ACC112 (cell line): ENCODE measurements around the gene KLK6.
"Not testable (repeated sequence)": the region's sequence is repeated elsewhere in the genome, so short reads cannot be mapped to it uniquely, and the experiment has no call there.

Experiments
- H2AFZ ChIP-seq: fragments of 200-600 bp; sonication (generic); one replicate; pipeline ENCODE4 v1.6.0; 2017; ENCODE audit warnings: antibody characterized with exemption, low read length; ENCODE audit not compliant: unreplicated experiment
- H3K27ac ChIP-seq: fragments of 200-600 bp; sonication (generic); 2 replicates; pipeline ENCODE4 v1.5.1; 2014; ENCODE audit warnings: low read depth, mild to moderate bottlenecking, antibody characterized with exemption, low read length, moderate library complexity
- H3K27me3 ChIP-seq: fragments of 200-600 bp; sonication (generic); 2 replicates; pipeline ENCODE4 v1.6.1; 2014; ENCODE audit warnings: mild to moderate bottlenecking, antibody characterized with exemption, low read length, moderate library complexity, mixed read lengths; ENCODE audit not compliant: insufficient read depth
- H3K36me3 ChIP-seq: fragments of 200-600 bp; sonication (generic); 2 replicates; pipeline ENCODE4 v1.6.1; 2016; ENCODE audit warnings: mild to moderate bottlenecking, antibody characterized with exemption, low read length, moderate library complexity, mixed read lengths; ENCODE audit not compliant: insufficient read depth
- H3K4me1 ChIP-seq: fragments of 200-600 bp; sonication (generic); one replicate; pipeline ENCODE4 v1.6.1; 2016; ENCODE audit warnings: low read length, mixed read lengths; ENCODE audit not compliant: insufficient read depth, unreplicated experiment, control insufficient read depth
- H3K4me3 ChIP-seq: fragments of 200-600 bp; sonication (generic); 2 replicates; pipeline ENCODE4 v1.5.1; 2014; ENCODE audit warnings: mild to moderate bottlenecking, low read depth, low read length
- H3K79me2 ChIP-seq: fragments of 200-600 bp; sonication (generic); one replicate; pipeline ENCODE4 v1.6.0; 2016; ENCODE audit warnings: low read length; ENCODE audit not compliant: control insufficient read depth, unreplicated experiment, insufficient read depth

Gene KLK6

GRCh38 chr19:50974702-50975556 lies 5.5 kb upstream of the KLK6 start:
- peaks cover 24% of the 10 kb centered on the region for H3K27me3 ChIP-seq
- no peak overlapping the region for H3K4me3 ChIP-seq
- no peak overlapping the region for H2AFZ ChIP-seq
- no peaks in the 10 kb centered on the region for H3K36me3 ChIP-seq
- no peaks in the 10 kb centered on the region for H3K4me1 ChIP-seq
- H3K79me2 ChIP-seq = no peaks in the 10 kb centered on the region
- H3K27ac ChIP-seq = no peak overlapping the region

GRCh38 chr19:50972795-50973376 lies 3.5 kb upstream of the KLK6 start:
- Histone ChIP-seq H3K79me2 (no peaks in the 10 kb centered on the region), H3K27ac (no peak overlapping the region), H2AFZ (no peak overlapping the region), H3K4me1 (no peaks in the 10 kb centered on the region), H3K27me3 (peaks cover 19% of the 10 kb centered on the region), H3K36me3 (no peaks in the 10 kb centered on the region), H3K4me3 (no peak overlapping the region)

- H3K27me3 ChIP-seq, H3K36me3 ChIP-seq, H2AFZ ChIP-seq, H3K27ac ChIP-seq, H3K4me1 ChIP-seq, H3K4me3 ChIP-seq, H3K79me2 ChIP-seq: not testable (repeated sequence)
Observed at GRCh38 chr19:50969810-50970209, 419 bp upstream of the KLK6 start.

GRCh38 chr19:50968716-50969412 lies 527 bp downstream of the KLK6 start:
- no peaks in the 10 kb centered on the region for H3K4me1 ChIP-seq
- H2AFZ ChIP-seq = no peak overlapping the region

GRCh38 chr19:50967929-50968715 lies 1.3 kb downstream of the KLK6 start:
- Histone ChIP-seq H3K4me1 (no peaks in the 10 kb centered on the region), H2AFZ (no peak overlapping the region), H3K79me2 (no peaks in the 10 kb centered on the region), H3K27me3 (peaks cover 9% of the 10 kb centered on the region; the same call in 1 of the 2 replicates), H3K36me3 (no peaks in the 10 kb centered on the region), H3K27ac (no peak overlapping the region), H3K4me3 (no peak overlapping the region)

More at GRCh38 chr19:50968716-50969412, 527 bp downstream of the KLK6 start:
- Histone ChIP-seq H3K27me3 (peaks cover 9% of the 10 kb centered on the region; the same call in 1 of the 2 replicates), H3K27ac (no peak overlapping the region), H3K79me2 (no peaks in the 10 kb centered on the region), H3K4me3 (no peak overlapping the region), H3K36me3 (no peaks in the 10 kb centered on the region)

- Histone ChIP-seq H3K4me3 (no peak overlapping the region), H3K27me3 (peaks cover 7% of the 10 kb centered on the region; the same call in 1 of the 2 replicates), H3K4me1 (no peaks in the 10 kb centered on the region), H2AFZ (no peak overlapping the region), H3K36me3 (no peaks in the 10 kb centered on the region), H3K27ac (no peak overlapping the region), H3K79me2 (no peaks in the 10 kb centered on the region)
Observed at GRCh38 chr19:50964266-50964665, 5.1 kb downstream of the KLK6 start.

- Histone ChIP-seq H3K27me3 (peaks cover 7% of the 10 kb centered on the region; the same call in 1 of the 2 replicates), H3K4me3 (no peak overlapping the region), H2AFZ (no peak overlapping the region)
Observed at GRCh38 chr19:50963381-50963780, 6.0 kb downstream of the KLK6 start.

GRCh38 chr19:50962245-50962644 lies 7.1 kb downstream of the KLK6 start:
- no peak overlapping the region for H3K27ac ChIP-seq
- H3K27me3 ChIP-seq = 0 out of 2 replicates have a peak, but pooled peaks cover 7% of the 10 kb centered on the region
- no peaks in the 10 kb centered on the region for H3K4me1 ChIP-seq
- H3K36me3 ChIP-seq = no peaks in the 10 kb centered on the region
- no peak overlapping the region for H3K4me3 ChIP-seq
- no peak overlapping the region for H2AFZ ChIP-seq
- H3K79me2 ChIP-seq = no peaks in the 10 kb centered on the region

More at GRCh38 chr19:50963381-50963780, 6.0 kb downstream of the KLK6 start:
- Histone ChIP-seq H3K4me1 (no peaks in the 10 kb centered on the region), H3K27ac (no peak overlapping the region), H3K79me2 (no peaks in the 10 kb centered on the region), H3K36me3 (no peaks in the 10 kb centered on the region)

- peaks cover 4% of the 10 kb centered on the region; the same call in 1 of the 2 replicates for H3K27me3 ChIP-seq
- H3K4me1 ChIP-seq = no peaks in the 10 kb centered on the region
- H3K4me3 ChIP-seq = no peak overlapping the region
- H2AFZ ChIP-seq = no peak overlapping the region
- H3K79me2 ChIP-seq = no peaks in the 10 kb centered on the region
- H3K36me3 ChIP-seq = no peaks in the 10 kb centered on the region
- H3K27ac ChIP-seq = no peak overlapping the region
Observed at GRCh38 chr19:50959731-50960500, 9.5 kb downstream of the KLK6 start.
